Keratinocyte (primary cell): ENCODE data around the gene PRKACA. TPM values are rescaled to one million over a fixed set of nuclear protein-coding genes. Genes with fewer than 3 reads are reported as not detected.

Experiments used
- DNase-seq: peaks from one replicate; pipeline ENCODE4 v3.0.0-alpha.2; 2011; ENCODE audit warnings: low read depth, missing footprints, low spot score
- FAIRE-seq: peaks from 2 replicates; lab custom pipeline; 2011; peaks lifted over from hg19 to GRCh38; lab: Jason Lieb, UNC
- H2AFZ ChIP-seq: 2 replicates; pipeline ENCODE4 v1.6.0; 2012; ENCODE audit warnings: low read length, control low read depth, inconsistent platforms; ENCODE audit not compliant: control insufficient read depth
- H3K27ac ChIP-seq: 2 replicates; pipeline ENCODE4 v1.5.1; 2011; ENCODE audit warnings: low read length; ENCODE audit not compliant: control insufficient read depth, insufficient read depth
- H3K27me3 ChIP-seq: 3 replicates; pipeline ENCODE4 v1.6.0; 2011; ENCODE audit warnings: low read length; ENCODE audit not compliant: control insufficient read depth, insufficient read depth; ENCODE audit errors: extremely low read depth
- H3K36me3 ChIP-seq, 2 experiments: 2 replicates in 1 of 2; 3 replicates in 1 of 2; pipeline ENCODE4 v1.5.1; 2011; ENCODE audit warnings: low read length in 2 of 2, mild to moderate bottlenecking in 1 of 2; ENCODE audit not compliant: control insufficient read depth in 2 of 2, insufficient read depth in 2 of 2; ENCODE audit errors: extremely low read depth in 1 of 2
- H3K4me1 ChIP-seq: 3 replicates; pipeline ENCODE4 v1.5.1; 2011; ENCODE audit warnings: low read length; ENCODE audit not compliant: control insufficient read depth, insufficient read depth; ENCODE audit errors: extremely low read depth
- H3K4me2 ChIP-seq: 3 replicates; pipeline ENCODE4 v1.6.0; 2011; ENCODE audit warnings: low read depth, low read length; ENCODE audit not compliant: control insufficient read depth, insufficient read depth; ENCODE audit errors: extremely low read depth
- H3K4me3 ChIP-seq, 3 experiments: fragments of 200-600 bp in 1 of 3; sonication (generic) in 1 of 3; 2 replicates in 2 of 3; 3 replicates in 1 of 3; pipeline ENCODE4 v1.5.1; 2011 to 2016; ENCODE audit warnings: low read length in 3 of 3, mild to moderate bottlenecking in 3 of 3, control low read depth in 2 of 3, inconsistent platforms in 1 of 3, low read depth in 1 of 3, mixed read lengths in 1 of 3, mixed run types in 1 of 3, moderate library complexity in 1 of 3; ENCODE audit not compliant: control insufficient read depth in 2 of 3, insufficient read depth in 2 of 3; ENCODE audit errors: extremely low read depth in 1 of 3
- H3K79me2 ChIP-seq: 2 replicates; pipeline ENCODE4 v1.6.0; 2012; ENCODE audit warnings: low read length; ENCODE audit not compliant: control insufficient read depth, insufficient read depth
- H3K9ac ChIP-seq: 3 replicates; pipeline ENCODE4 v1.6.0; 2011; ENCODE audit warnings: low read length; ENCODE audit not compliant: control insufficient read depth, insufficient read depth; ENCODE audit errors: extremely low read depth
- H3K9me1 ChIP-seq: 3 replicates; pipeline ENCODE4 v1.6.0; 2011; ENCODE audit warnings: low read length; ENCODE audit not compliant: control insufficient read depth, insufficient read depth; ENCODE audit errors: extremely low read depth
- H3K9me3 ChIP-seq: 2 replicates; pipeline ENCODE4 v1.5.1; 2012; ENCODE audit warnings: low read depth, low read length; ENCODE audit not compliant: control insufficient read depth
- H4K20me1 ChIP-seq: 3 replicates; pipeline ENCODE4 v1.6.0; 2011; ENCODE audit warnings: low read length; ENCODE audit not compliant: control insufficient read depth, insufficient read depth; ENCODE audit errors: extremely low read depth
- EZH2 ChIP-seq: IDR thresholded peaks from one replicate; pipeline ENCODE4 v1.6.1; 2012; ENCODE audit warnings: inconsistent platforms, mild to moderate bottlenecking, low read length, moderate library complexity
- dilution Hi-C: fragments of 300-500 bp; cut with MboI; formaldehyde crosslinking; loops from one replicate; pipeline ENCODE4 v1.7.0; 2020; ENCODE audit warnings: low sequenced_read_pairs; ENCODE audit not compliant: extremely low pct_ligation_motif_present
- polyA plus RNA-seq, 5 experiments: library from polyadenylated mRNA; depleted of rRNA in 3 of 5; stranded (reverse) in 3 of 5; stranded (forward) in 1 of 5; unstranded in 1 of 5; fragments of >200 nt; gene quantifications; 1 replicate in 1 of 5; 2 replicates in 3 of 5; 3 replicates in 1 of 5; pipeline versions ENCODE4 v1.2.1 to v1.2.3, GENCODE V29; 2011 to 2012; ENCODE audit warnings: missing spikeins in 2 of 5, low read depth in 1 of 5, low replicate concordance in 1 of 5
- TF ChIP-seq, protein P1 (sequence below), 3 experiments: IDR thresholded peaks in 1 of 3; conservative IDR thresholded peaks in 1 of 3; optimal IDR thresholded peaks in 1 of 3; 2 replicates in 2 of 3; 3 replicates in 1 of 3; pipeline versions ENCODE3 to v1.5.1; 2011; ENCODE audit warnings: low read length in 3 of 3, mild to moderate bottlenecking in 3 of 3, moderate library complexity in 2 of 3, control low read depth in 1 of 3, inconsistent platforms in 1 of 3; ENCODE audit not compliant: insufficient read depth in 2 of 3; ENCODE audit errors: extremely low read depth in 1 of 3

Gene PRKACA
- polyA plus RNA-seq, 1 donor (not counting 4 experiments of a cell fraction or from before 2014, with no cell fraction given), result 13.7 TPM

DNA sequence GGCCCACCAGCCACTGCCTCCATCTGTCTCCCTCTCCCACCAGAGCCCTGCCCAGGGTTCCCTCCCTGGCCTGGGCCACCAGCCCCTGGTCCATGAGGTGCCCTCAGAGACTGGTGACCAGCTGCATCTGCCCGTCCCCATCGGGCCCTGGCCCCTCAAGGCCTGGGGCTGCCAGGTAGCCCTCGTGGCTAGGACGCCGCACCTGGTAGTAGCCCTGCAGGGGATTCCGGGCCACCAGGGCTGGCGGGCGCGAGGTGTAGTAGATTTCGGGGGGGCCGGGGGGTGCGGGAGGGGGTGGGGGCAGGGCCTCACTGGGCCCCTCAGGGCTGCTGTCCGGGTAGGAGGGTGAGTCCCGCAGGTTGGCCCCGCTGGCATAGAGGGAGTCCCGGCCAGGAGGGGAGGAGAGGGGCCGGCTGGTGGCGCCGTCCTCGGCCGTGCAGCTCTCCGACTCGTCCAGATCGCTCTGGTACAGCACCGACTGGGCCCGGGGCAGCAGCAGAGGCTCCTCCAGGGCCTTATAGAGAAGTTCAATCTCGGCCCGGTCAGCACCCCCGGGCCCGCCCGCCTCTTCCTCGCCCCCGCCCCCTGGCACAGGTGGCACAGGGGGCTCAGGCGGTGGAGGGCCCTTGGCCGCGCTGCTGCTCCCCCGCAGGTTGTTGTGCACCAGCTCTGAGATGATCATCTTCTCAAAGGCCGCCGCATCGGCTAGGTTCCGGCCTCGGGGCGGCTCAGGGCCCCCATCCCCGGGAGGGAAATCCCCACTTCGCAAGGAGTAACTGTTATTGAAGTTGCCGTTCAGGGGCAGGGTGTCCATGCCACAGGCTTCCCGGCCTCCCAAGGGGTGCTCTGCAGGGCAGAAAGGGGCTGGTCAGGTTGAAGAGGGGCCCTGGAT is 33.5 kb upstream of the PRKACA start:
- H3K9me1 ChIP-seq, result no peaks in the 10 kb centered on the region
- H2AFZ ChIP-seq, result no peak overlapping the region
- no peak for DNase-seq
- peaks cover 0 to 4% of the 10 kb centered on the region in 2 experiments for H3K36me3 ChIP-seq
- no peaks in the 10 kb centered on the region for H3K79me2 ChIP-seq
- no peak overlapping the region for H3K4me3 ChIP-seq
- H3K4me2 ChIP-seq, result no peak overlapping the region
- peaks cover 3% of the 10 kb centered on the region for H3K4me1 ChIP-seq
- H3K27me3 ChIP-seq, result no peaks in the 10 kb centered on the region
- dilution Hi-C loops, result no loop called here
- no peak overlapping the region for H3K27ac ChIP-seq
- H3K9me3 ChIP-seq, result no peaks in the 10 kb centered on the region
- FAIRE-seq, result no peak
- TF ChIP-seq, protein P1, sequence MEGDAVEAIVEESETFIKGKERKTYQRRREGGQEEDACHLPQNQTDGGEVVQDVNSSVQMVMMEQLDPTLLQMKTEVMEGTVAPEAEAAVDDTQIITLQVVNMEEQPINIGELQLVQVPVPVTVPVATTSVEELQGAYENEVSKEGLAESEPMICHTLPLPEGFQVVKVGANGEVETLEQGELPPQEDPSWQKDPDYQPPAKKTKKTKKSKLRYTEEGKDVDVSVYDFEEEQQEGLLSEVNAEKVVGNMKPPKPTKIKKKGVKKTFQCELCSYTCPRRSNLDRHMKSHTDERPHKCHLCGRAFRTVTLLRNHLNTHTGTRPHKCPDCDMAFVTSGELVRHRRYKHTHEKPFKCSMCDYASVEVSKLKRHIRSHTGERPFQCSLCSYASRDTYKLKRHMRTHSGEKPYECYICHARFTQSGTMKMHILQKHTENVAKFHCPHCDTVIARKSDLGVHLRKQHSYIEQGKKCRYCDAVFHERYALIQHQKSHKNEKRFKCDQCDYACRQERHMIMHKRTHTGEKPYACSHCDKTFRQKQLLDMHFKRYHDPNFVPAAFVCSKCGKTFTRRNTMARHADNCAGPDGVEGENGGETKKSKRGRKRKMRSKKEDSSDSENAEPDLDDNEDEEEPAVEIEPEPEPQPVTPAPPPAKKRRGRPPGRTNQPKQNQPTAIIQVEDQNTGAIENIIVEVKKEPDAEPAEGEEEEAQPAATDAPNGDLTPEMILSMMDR (optimal IDR thresholded peaks at IDR 0.05 in 1 of 3, IDR thresholded peaks at IDR 0.05 in 1 of 3, conservative IDR thresholded peaks at IDR 0.05 in 1 of 3; ENCODE audit: extremely low read depth in 1 of 3, insufficient read depth in 2 of 3, low read length in 3 of 3), result no peak
- TF ChIP-seq EZH2, result no peak
- no peak overlapping the region for H3K9ac ChIP-seq
- no peaks in the 10 kb centered on the region for H4K20me1 ChIP-seq

DNA sequence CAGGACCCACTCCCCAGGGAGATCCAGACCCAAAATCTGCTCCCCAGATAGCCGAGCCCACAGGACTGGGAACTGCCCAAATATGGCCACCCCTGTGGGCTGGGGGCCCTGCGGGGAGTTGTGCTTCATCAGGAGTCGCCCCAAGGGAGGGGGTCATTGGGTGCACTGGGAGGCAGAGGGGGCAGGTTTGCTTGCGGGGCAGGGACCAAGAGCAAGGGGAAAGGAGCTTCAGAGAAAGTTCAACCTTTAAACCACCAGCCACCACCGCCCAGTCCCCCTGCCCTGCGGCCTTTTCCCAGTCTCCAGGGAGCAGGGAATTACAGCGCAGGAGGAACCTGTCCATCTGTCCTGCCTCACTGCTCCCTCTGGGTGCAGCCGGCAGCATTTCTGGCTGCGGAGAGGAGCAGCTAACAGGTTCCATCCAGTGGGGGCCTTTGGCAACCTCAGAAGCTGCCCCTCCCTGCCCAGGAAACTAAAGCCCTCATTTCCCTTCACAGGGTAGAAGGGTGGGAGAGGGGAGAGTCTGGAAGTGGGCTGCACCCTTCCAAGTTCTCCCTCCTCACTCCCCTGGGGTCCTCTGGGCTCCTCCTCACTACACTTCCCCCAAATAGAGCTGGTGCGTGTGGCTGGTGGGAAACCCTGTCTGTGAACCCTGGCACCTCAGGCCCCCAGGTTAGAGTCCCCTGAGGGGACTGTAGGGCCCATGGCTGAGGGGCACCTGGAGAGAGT is 32.6 kb upstream of the PRKACA start:
- Histone ChIP-seq H4K20me1 (no peaks in the 10 kb centered on the region), H3K27ac (no peak overlapping the region), H3K79me2 (no peaks in the 10 kb centered on the region), H3K9me1 (no peaks in the 10 kb centered on the region), H3K9me3 (no peaks in the 10 kb centered on the region), H3K27me3 (no peaks in the 10 kb centered on the region), H3K4me1 (peaks cover 3% of the 10 kb centered on the region), H3K4me3 (no peak overlapping the region), H3K36me3 (peaks cover 0 to 2% of the 10 kb centered on the region in 2 experiments), H2AFZ (no peak overlapping the region), H3K4me2 (peak overlapping the region; percentile 54), H3K9ac (no peak overlapping the region)
- dilution Hi-C loops, result no loop called here
- DNase-seq (no peak), FAIRE-seq (no peak)
- TF ChIP-seq EZH2, result no peak
- TF ChIP-seq, protein P1 (optimal IDR thresholded peaks at IDR 0.05 in 1 of 3, IDR thresholded peaks at IDR 0.05 in 1 of 3, conservative IDR thresholded peaks at IDR 0.05 in 1 of 3; ENCODE audit: extremely low read depth in 1 of 3, insufficient read depth in 2 of 3, low read length in 3 of 3), result no peak
